MM.1S (cell line): ENCODE data around the gene CD81.

ENCODE experiments used
- DNase-seq: peaks from one replicate; pipeline ENCODE4 v3.0.0-alpha.2; 2015
- H2AFZ ChIP-seq: fragments of 300-600 bp; sonication (generic); 2 replicates; pipeline ENCODE4 v1.6.0; 2016; ENCODE audit warnings: antibody characterized with exemption, low read length
- H3F3A ChIP-seq: fragments of 300-600 bp; sonication (generic); 2 replicates; pipeline ENCODE4 v1.6.1; 2016; ENCODE audit warnings: mild to moderate bottlenecking, antibody characterized with exemption, low read length, moderate library complexity, mixed read lengths; ENCODE audit not compliant: insufficient read depth
- H3K27ac ChIP-seq: fragments of 300-600 bp; sonication (generic); 2 replicates; pipeline ENCODE4 v1.5.1; 2016; ENCODE audit warnings: mild to moderate bottlenecking, low read length
- H3K27me3 ChIP-seq: fragments of 300-600 bp; sonication (generic); replicated peaks from 2 replicates; pipeline ENCODE4 v1.6.0; 2016; ENCODE audit warnings: low read length; ENCODE audit not compliant: insufficient read depth
- H3K36me3 ChIP-seq: fragments of 300-600 bp; sonication (generic); replicated peaks from 2 replicates; pipeline ENCODE4 v1.6.1; 2016; ENCODE audit warnings: mild to moderate bottlenecking, low read length, mixed read lengths; ENCODE audit not compliant: insufficient read depth
- H3K4me1 ChIP-seq: fragments of 300-600 bp; sonication (generic); 2 replicates; pipeline ENCODE4 v1.6.1; 2016; ENCODE audit warnings: low read length, mixed read lengths
- H3K4me2 ChIP-seq: fragments of 300-600 bp; sonication (generic); 2 replicates; pipeline ENCODE4 v1.6.0; 2016; ENCODE audit warnings: low read depth, low read length
- H3K4me3 ChIP-seq: fragments of 300-600 bp; sonication (generic); 2 replicates; pipeline ENCODE4 v1.5.1; 2016; ENCODE audit warnings: low read length, mixed read lengths
- H3K79me2 ChIP-seq: fragments of 300-600 bp; sonication (generic); 2 replicates; pipeline ENCODE4 v1.6.1; 2016; ENCODE audit warnings: mixed run types, low read length, mixed read lengths
- H3K9ac ChIP-seq: fragments of 300-600 bp; sonication (generic); 2 replicates; pipeline ENCODE4 v1.6.1; 2016; ENCODE audit warnings: low read length, mixed read lengths
- H3K9me2 ChIP-seq: fragments of 300-600 bp; sonication (generic); replicated peaks from 2 replicates; pipeline ENCODE4 v1.6.1; 2016; ENCODE audit warnings: mild to moderate bottlenecking, low read length, mixed read lengths; ENCODE audit not compliant: insufficient read depth
- H3K9me3 ChIP-seq: fragments of 300-600 bp; sonication (generic); replicated peaks from 2 replicates; pipeline ENCODE4 v1.6.1; 2016; ENCODE audit warnings: mild to moderate bottlenecking, low read length, mixed read lengths; ENCODE audit not compliant: insufficient read depth
- H4K20me1 ChIP-seq: fragments of 300-600 bp; sonication (generic); 2 replicates; pipeline ENCODE4 v1.6.1; 2016; ENCODE audit warnings: mild to moderate bottlenecking, low read length, moderate library complexity, mixed read lengths; ENCODE audit not compliant: insufficient read depth
- CTCF ChIP-seq: fragments of 300-600 bp; sonication (generic); IDR thresholded peaks from 2 replicates; pipeline ENCODE4 v1.5.1; 2016; ENCODE audit warnings: antibody characterized with exemption, low read length, mixed read lengths
- EZH2 ChIP-seq: fragments of 300-600 bp; sonication (generic); optimal IDR thresholded peaks from 2 replicates; pipeline ENCODE3; 2017; ENCODE audit warnings: low read depth, mild to moderate bottlenecking, antibody characterized with exemption, low read length, mixed read lengths
- EZH2phosphoT487 ChIP-seq: fragments of 300-600 bp; sonication (generic); IDR thresholded peaks from 2 replicates; pipeline ENCODE4 v1.6.1; 2018; ENCODE audit warnings: antibody characterized with exemption, low read length

Gene CD81

GRCh38 chr11:2426221-2426620, 49.1 kb downstream of the CD81 start:
- Histone ChIP-seq H3K9me2 (no peaks in the 10 kb centered on the region), H2AFZ (no peak overlapping the region), H3K9ac (no peak overlapping the region), H4K20me1 (no peaks in the 10 kb centered on the region), H3K79me2 (no peaks in the 10 kb centered on the region), H3K4me1 (no peaks in the 10 kb centered on the region), H3K27me3 (peaks cover 65% of the 10 kb centered on the region), H3F3A (no peaks in the 10 kb centered on the region), H3K9me3 (no peaks in the 10 kb centered on the region), H3K36me3 (no peaks in the 10 kb centered on the region), H3K4me3 (no peak overlapping the region), H3K27ac (no peak overlapping the region), H3K4me2 (no peak overlapping the region)
- TF ChIP-seq EZH2phosphoT487 = no peak
- DNase-seq = no peak

- no peak overlapping the region for H2AFZ ChIP-seq
- peaks cover 57% of the 10 kb centered on the region for H3K27me3 ChIP-seq
- no peaks in the 10 kb centered on the region for H3K9me2 ChIP-seq
- H3K9ac ChIP-seq = no peak overlapping the region
- no peak for DNase-seq
- no peaks in the 10 kb centered on the region for H3K9me3 ChIP-seq
- no peak overlapping the region for H3K27ac ChIP-seq
- H4K20me1 ChIP-seq = no peaks in the 10 kb centered on the region
- no peaks in the 10 kb centered on the region for H3K79me2 ChIP-seq
- no peaks in the 10 kb centered on the region for H3F3A ChIP-seq
- no peaks in the 10 kb centered on the region for H3K36me3 ChIP-seq
- H3K4me3 ChIP-seq = no peak overlapping the region
- no peak overlapping the region for H3K4me2 ChIP-seq
- H3K4me1 ChIP-seq = no peaks in the 10 kb centered on the region
- no peak for TF ChIP-seq CTCF
- TF ChIP-seq EZH2 = no peak
- no peak for TF ChIP-seq EZH2phosphoT487
These were observed 49.9 kb downstream of the CD81 start for GRCh38 chr11:2426826-2427521.

- H3K4me3 ChIP-seq = no peak overlapping the region
- peaks cover 49% of the 10 kb centered on the region for H3K27me3 ChIP-seq
- H3K4me1 ChIP-seq = no peaks in the 10 kb centered on the region
- no peaks in the 10 kb centered on the region for H3K9me2 ChIP-seq
- no peak overlapping the region for H3K27ac ChIP-seq
- no peak overlapping the region for H3K9ac ChIP-seq
- H3K36me3 ChIP-seq = no peaks in the 10 kb centered on the region
- H4K20me1 ChIP-seq = no peaks in the 10 kb centered on the region
- no peaks in the 10 kb centered on the region for H3F3A ChIP-seq
- no peaks in the 10 kb centered on the region for H3K79me2 ChIP-seq
- H3K9me3 ChIP-seq = no peaks in the 10 kb centered on the region
- no peak overlapping the region for H2AFZ ChIP-seq
- no peak overlapping the region for H3K4me2 ChIP-seq
- TF ChIP-seq EZH2phosphoT487 (no peak), EZH2 (no peak), CTCF (no peak)
- no peak for DNase-seq
These were observed 50.7 kb downstream of the CD81 start for GRCh38 chr11:2427721-2428321.

DNA sequence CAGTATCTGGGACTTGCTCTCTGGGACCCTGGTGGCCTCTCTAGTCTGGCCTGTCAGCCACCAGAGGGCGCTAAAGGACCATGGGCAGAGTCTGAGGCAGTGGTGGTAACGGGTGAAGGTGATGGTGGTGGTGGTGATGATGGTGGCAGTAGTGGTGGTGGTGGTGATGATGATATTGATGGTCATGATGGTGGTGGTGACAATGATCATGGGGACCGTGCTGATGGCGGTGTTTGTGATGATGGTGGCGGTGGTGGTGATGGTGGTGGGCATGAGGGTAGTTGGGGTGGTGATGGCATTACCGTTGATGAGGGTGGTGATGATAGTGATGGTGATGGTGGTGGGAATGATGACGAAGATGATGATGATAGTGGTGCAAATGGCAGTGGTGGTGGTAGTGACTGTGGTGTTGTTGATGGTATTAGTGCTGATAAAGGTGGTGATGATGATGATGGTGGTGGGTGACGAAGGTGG, 51.2 kb downstream of the CD81 start:
- Histone ChIP-seq H3K9me3 (no peaks in the 10 kb centered on the region), H3K79me2 (no peaks in the 10 kb centered on the region), H2AFZ (no peak overlapping the region), H3K9ac (no peak overlapping the region), H3K27ac (no peak overlapping the region), H4K20me1 (no peaks in the 10 kb centered on the region), H3K4me1 (no peaks in the 10 kb centered on the region), H3K4me3 (no peak overlapping the region), H3F3A (no peaks in the 10 kb centered on the region), H3K36me3 (no peaks in the 10 kb centered on the region), H3K27me3 (peaks cover 43% of the 10 kb centered on the region), H3K9me2 (no peaks in the 10 kb centered on the region), H3K4me2 (no peak overlapping the region)
- DNase-seq = peak; percentile 77
- TF ChIP-seq EZH2 = no peak
- peak; percentile 98 for TF ChIP-seq CTCF
